Activated CD8-positive, alpha-beta memory T cell treated with anti-CD3 and anti-CD28 coated beads for 4 hours (primary cell): Measurements from ENCODE around the gene MICAL2.
A peak's percentile ranks its signal among the peaks of the same experiment; 100 is the strongest.

Source experiments
- DNase-seq, 2 donors: peaks; one replicate each; pipeline ENCODE4 v3.0.0-alpha.2; 2020; ENCODE audit warnings: low read depth in 2 of 2

Gene MICAL2

GRCh38 chr11:12229450-12230229, 119.2 kb downstream of the MICAL2 start:
- DNase-seq, result no peak

DNA sequence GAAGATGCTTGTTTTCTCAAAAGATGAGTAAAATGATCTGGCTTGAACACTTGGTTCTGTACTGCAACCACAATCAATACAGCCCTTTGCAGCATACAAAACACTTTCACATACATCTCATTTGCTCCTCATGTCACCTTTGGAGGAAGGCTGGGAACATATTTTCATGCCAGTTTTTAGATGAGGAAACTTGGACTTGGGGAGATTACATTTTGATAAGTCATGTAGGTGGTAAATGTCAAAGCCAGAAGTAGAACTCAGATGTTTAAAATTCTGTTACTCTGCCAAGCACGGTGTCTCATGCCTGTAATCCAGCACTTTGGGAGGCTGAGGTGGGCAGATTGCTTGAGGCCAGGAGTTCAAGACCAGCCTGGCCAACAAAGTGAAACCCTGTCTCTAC, 121.8 kb downstream of the MICAL2 start:
- DNase-seq, result no peak

DNA sequence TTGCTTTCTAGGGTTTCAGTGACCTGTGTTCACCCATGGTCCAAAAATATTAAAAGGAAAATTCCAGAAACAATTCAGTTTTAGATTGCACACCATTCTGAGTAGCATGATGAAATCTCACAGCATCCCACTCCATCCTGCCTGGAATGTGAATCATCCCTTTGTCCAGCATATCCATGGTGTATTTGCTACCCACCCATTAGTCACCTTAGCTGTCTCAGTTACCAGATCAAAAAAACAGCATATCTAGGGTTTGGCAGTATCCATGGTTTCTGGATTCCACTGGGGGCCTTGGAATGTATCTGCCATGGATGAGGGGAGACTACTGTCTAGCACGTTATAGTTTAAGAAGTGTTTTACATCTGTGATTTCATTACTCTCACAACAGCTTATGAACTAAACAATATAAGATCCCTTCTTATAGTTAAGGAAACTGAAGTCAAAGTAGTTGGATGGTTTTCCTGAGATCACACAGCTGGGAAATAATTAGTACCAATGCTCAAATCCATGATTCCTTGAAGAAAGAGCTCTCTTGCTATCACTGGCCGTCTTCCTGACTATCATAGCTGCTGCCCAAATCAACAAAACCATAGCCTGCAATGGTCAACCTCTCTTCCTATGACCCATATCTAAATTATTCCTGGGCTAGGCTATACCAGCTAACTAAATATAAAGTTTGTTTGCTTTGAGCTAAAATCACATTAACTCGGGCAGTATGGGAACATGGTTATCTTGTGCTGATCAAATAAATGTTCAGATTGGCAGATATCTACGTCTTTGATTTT, 122.6 kb downstream of the MICAL2 start:
- DNase-seq, result no peak

GRCh38 chr11:12233602-12233925, 123.2 kb downstream of the MICAL2 start:
- DNase-seq, result no peak

DNA sequence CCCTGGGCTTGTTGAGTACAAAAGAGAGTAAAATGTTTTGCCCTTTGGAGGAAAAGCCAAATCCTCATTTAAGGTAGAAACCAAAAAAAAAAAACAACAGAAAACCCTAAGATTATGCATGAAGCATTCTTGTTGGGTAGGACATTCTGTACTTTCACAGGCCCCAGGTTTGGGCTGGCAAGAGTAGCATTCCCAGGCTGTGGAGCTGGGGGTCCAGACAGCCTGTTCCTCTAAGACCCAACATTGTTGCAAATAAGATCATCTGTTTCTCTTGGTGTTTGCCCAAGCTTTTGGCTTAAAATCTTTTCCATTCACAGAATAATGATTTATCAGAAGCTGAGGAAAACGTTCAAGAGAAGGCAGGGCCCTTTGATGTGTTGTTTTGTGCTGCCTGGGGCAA, 123.8 kb downstream of the MICAL2 start:
- no peak for DNase-seq

- no peak for DNase-seq
Measured at GRCh38 chr11:12235080-12235479, 124.7 kb downstream of the MICAL2 start.

DNA sequence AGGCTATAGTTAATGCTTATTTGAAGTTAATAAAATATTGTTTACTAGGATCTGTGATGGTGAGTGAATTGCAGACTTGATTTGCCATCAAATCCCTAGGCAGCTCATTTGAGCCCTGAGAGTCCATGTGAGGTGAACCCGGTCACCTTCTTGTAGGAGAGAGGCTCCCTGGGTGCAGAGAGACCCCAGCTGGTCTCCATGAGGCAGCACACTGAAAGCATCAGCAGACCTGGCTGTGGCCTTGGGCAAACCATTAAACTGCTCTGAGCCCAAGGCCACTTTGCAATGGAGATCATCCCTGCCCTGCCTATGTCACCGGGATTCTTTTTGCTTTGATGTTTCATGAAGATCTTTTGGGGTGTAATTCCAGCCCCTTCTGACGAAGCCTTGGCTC, 125.2 kb downstream of the MICAL2 start:
- no peak for DNase-seq

- DNase-seq, result no peak
Measured at GRCh38 chr11:12235947-12236743, 125.8 kb downstream of the MICAL2 start.

DNA sequence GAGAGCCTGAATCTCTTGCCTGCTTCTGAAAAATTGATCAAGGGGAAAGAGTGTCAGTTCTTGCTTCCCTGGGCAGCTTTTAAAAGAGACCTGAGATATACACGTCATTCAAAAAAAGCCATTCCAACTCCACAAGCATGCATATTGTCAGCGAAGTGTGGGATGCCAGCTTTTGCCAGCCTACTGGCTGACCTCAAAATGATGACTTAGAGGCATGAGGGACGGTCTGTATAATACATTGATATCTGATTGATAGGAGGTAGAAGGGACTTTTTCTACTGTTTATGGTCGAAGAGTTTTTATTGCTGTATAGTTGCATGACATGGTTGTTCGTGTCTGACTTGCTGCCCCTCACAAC, 126.3 kb downstream of the MICAL2 start:
- no peak for DNase-seq

- no peak for DNase-seq
Measured at GRCh38 chr11:12237381-12237784, 127.0 kb downstream of the MICAL2 start.

DNA sequence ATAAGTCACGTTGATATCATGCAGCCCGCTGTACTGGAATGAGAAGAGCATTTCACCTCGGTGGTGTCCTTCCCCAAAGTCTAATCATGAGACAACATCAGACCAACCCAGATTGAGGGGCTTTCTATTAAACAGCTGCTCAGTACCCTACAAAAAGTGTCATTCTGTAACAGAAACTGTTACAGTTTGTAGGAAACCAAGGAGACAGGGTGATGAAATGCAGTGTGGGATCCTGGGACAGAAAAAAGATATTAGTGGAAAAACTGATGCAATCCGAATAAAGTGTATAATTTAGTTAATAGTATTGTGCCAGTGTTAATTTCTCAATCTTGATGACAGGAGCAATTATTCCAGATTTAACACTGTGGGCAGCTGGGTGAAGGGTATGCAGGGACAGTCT, 128.0 kb downstream of the MICAL2 start:
- DNase-seq, result no peak

GRCh38 chr11:12239396-12239795, 129.0 kb downstream of the MICAL2 start:
- no peak for DNase-seq

DNA sequence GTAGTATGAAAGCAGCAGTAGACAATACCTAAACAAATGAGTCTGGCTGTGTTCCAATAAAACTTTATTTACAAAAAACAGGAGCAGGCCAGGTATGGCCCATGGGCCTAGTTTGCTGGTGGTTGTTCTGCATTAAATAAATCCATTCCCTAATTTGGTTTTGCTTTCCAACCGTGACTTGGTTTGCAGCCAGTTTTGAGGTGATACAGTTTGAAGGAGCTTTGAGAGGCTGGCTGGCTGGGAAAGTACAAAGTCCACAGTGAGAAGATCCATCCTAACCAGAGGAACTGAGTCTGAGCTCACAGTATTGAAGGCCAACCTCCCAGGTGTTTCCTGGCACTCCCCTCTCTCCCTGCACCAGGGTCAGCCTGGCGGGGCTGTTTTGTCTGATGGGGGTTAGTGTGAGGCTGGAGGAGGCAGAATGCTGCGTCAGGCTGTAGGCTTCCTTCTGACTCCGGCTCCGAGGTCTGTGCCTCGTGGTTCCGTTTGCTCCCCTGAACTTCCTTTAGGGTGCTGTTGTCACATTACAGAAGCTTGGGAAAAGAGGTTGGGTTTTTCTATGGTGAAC, 129.5 kb downstream of the MICAL2 start:
- DNase-seq, result no peak

DNA sequence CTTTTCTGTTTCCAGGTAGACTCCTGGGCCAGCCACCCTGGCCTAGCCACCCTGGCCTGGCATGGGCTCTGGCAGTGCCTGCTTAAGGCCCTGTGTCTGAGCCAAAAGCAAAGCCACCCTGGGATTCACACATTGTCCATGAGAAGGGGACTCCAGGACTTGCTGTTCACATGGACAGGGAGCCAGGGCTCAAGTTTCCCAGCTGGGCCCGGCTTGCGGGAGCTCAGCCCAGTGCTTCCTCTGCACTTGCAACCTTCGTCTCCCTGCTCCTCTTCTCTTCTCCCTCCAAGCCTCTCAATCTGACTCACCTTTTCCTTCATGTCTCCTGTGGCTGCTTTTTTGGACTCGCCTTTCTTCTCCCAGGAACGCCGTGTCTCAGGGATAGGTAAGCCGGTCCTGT, 130.3 kb downstream of the MICAL2 start:
- DNase-seq, result no peak

DNA sequence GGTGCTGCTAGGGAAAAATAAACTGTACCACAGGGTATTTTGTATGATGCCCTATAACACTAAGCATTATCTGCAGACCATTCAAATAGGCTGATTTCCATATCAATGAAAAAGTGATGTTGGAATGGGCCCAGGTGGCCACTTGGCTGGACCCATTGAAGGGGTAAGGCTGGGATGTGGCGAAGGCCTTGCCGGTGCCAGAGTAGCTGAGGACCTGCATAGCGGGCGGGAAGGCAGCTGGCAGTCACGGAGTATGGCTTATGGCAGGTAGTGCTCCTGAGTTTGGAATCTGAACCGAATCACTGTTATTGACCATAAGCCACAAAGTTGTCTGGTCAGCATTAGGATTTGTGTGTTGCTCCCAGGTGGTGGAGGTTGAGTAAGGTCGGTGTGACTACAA, 131.0 kb downstream of the MICAL2 start:
- DNase-seq, result no peak

- peak in 1 of 2 donors; percentile 13 for DNase-seq
Measured at GRCh38 chr11:12241971-12242672, 131.7 kb downstream of the MICAL2 start.

- no peak for DNase-seq
Measured at GRCh38 chr11:12242966-12243365, 132.6 kb downstream of the MICAL2 start.

DNA sequence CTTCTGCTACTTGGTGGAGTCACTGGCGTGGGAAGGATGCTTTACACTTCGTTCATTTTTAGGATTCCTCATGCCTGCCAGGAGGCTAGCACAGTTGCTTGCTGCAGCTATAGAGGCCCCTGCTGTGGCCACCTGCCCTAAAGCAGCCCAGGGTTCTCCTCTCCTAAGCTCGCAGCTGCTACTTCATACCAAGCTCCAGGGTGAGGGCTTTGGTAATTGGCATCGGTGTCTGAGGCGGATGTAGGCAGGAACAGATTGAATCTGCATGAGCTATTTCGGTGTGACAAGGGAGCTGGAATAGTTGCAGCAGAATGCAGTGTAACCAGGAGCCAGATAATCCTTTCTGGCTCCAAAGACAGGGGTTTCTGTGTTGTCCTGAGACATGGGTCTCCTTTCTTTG, 133.1 kb downstream of the MICAL2 start:
- DNase-seq, result no peak

- DNase-seq, result no peak
Measured at GRCh38 chr11:12243911-12244550, 133.6 kb downstream of the MICAL2 start.

- DNase-seq, result no peak
Measured at GRCh38 chr11:12245091-12245490, 134.7 kb downstream of the MICAL2 start.

DNA sequence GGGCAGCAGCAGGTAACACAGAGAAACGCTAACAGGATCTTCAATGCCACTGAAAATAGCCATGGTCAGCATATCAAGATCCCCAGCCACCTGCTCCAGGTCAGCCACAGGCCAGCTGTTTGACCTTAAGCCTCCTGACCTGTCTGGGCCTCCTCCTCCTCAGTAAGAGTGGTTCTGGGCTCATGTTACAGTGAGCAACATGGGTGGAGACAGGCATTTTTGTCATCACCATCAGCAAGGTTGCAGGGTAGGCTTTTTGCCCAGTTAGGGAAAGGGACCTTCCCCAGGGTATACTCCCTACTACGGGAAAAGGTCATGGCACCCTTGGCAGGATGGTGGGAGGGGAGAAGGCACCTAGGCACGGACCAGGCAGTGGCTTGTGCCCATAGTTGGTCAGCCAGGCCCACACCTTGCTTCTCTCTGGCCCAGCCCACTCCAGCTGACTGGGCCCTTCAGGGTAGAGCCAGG, 135.2 kb downstream of the MICAL2 start:
- DNase-seq, result no peak
